K562 (cell line): Measurements from ENCODE around the gene TBC1D1. TPM values are rescaled to one million over a fixed set of nuclear protein-coding genes. Genes with fewer than 3 reads are reported as not detected.

Experiments
- ATAC-seq: fragments of 200-7000 bp; cut with Tn5 transposase; 3 replicates; pipeline ENCODE4 v1.9.1; 2020; ENCODE audit warnings: moderate library complexity
- BruUV-seq: library from RNA; stranded (reverse); fragments of 400-500 nt; replicated peaks from 2 replicates; lab custom pipeline; 2021; lab: Mats Ljungman, UMichigan
- CTCF ChIA-PET: fragments of 300-600 bp; formaldehyde crosslinking; extraction: SDS; loops from one replicate; lab custom pipeline; 2021; ENCODE audit warnings: low intra/inter-chr PET ratio; lab: Yijun Ruan, JAX
- POLR2A ChIA-PET: fragments of 300-600, 350-650 bp; sonication (Branson Sonifier 250); formaldehyde crosslinking; extraction: SDS; loops from one replicate; lab custom pipeline; 2021; ENCODE audit warnings: antibody characterized with exemption, inconsistent platforms; lab: Yijun Ruan, JAX
- DNase-seq, 4 experiments: peaks; one replicate each; pipeline versions ENCODE4 v3.0.0 to v3.0.0-alpha.2; 2011 to 2018; ENCODE audit warnings: low spot score in 3 of 4, mixed read lengths in 3 of 4; ENCODE audit errors: extremely low read depth in 1 of 4
- FAIRE-seq: peaks from 2 replicates; lab custom pipeline; 2011; peaks lifted over from hg19 to GRCh38; lab: Jason Lieb, UNC
- H2AFZ ChIP-seq: 2 replicates; pipeline ENCODE4 v1.6.0; 2011; ENCODE audit warnings: low read depth, low read length, control low read depth, inconsistent platforms
- H3K27ac ChIP-seq: fragments of 200-600 bp; 3 replicates; pipeline ENCODE4 v1.8.0; 2011; ENCODE audit warnings: low read depth, mild to moderate bottlenecking, control low read depth, inconsistent platforms, low read length, moderate library complexity, mixed read lengths; ENCODE audit errors: extremely low read depth
- H3K27me3 ChIP-seq, 2 experiments: fragments of 300-600 bp in 1 of 2; 2 replicates in 1 of 2; 3 replicates in 1 of 2; pipeline versions ENCODE4 v1.6.0 to v1.8.0; 2011; ENCODE audit warnings: inconsistent platforms in 2 of 2, low read length in 2 of 2, mild to moderate bottlenecking in 1 of 2, mixed read lengths in 1 of 2, moderate library complexity in 1 of 2; ENCODE audit not compliant: control insufficient read depth in 2 of 2, insufficient read depth in 2 of 2
- H3K36me3 ChIP-seq: fragments of 300-600 bp; 3 replicates; pipeline ENCODE4 v1.8.0; 2011; ENCODE audit warnings: mild to moderate bottlenecking, low read length, inconsistent platforms; ENCODE audit not compliant: control insufficient read depth, insufficient read depth
- H3K4me1 ChIP-seq, 2 experiments: fragments of 200-600 bp in 1 of 2; replicated peaks in 1 of 2; 2 replicates in 1 of 2; 3 replicates in 1 of 2; pipeline versions ENCODE4 v1.5.1 to v1.8.0; 2011; ENCODE audit warnings: inconsistent platforms in 2 of 2, low read length in 2 of 2, mild to moderate bottlenecking in 1 of 2, mixed read lengths in 1 of 2, moderate library complexity in 1 of 2; ENCODE audit not compliant: control insufficient read depth in 2 of 2, insufficient read depth in 2 of 2
- H3K4me2 ChIP-seq: 2 replicates; pipeline ENCODE4 v1.6.1; 2011; ENCODE audit warnings: low read length, control low read depth, inconsistent platforms, mixed read lengths; ENCODE audit not compliant: insufficient read depth
- H3K4me3 ChIP-seq: fragments of 200-600 bp; sonication (generic), shearing (Covaris generic); 2 replicates; pipeline ENCODE4 v1.5.1; 2016; ENCODE audit warnings: control low read depth, inconsistent platforms
- H3K79me2 ChIP-seq: fragments of 200-600 bp; 3 replicates; pipeline ENCODE4 v1.8.0; 2011; ENCODE audit warnings: low read length, inconsistent platforms; ENCODE audit not compliant: control insufficient read depth, insufficient read depth
- H3K9ac ChIP-seq, 2 experiments: 2 replicates each; pipeline versions ENCODE4 v1.6.0 to v1.6.1; 2011; ENCODE audit warnings: low read depth in 2 of 2, low read length in 2 of 2, control low read depth in 1 of 2, inconsistent platforms in 1 of 2, mild to moderate bottlenecking in 1 of 2, mixed read lengths in 1 of 2; ENCODE audit not compliant: insufficient read depth in 1 of 2
- H3K9me1 ChIP-seq: one replicate; pipeline ENCODE4 v1.6.0; 2011; ENCODE audit warnings: inconsistent platforms, mild to moderate bottlenecking, low read length, moderate library complexity; ENCODE audit not compliant: control insufficient read depth, insufficient read depth
- H3K9me3 ChIP-seq: replicated peaks from 2 replicates; pipeline ENCODE4 v1.5.1; 2011; ENCODE audit warnings: low read depth, low read length, inconsistent platforms; ENCODE audit not compliant: control insufficient read depth, insufficient read depth
- H4K20me1 ChIP-seq: replicated peaks from 2 replicates; pipeline ENCODE4 v1.6.1; 2011; ENCODE audit warnings: low read length, inconsistent platforms, mixed read lengths; ENCODE audit not compliant: control insufficient read depth, insufficient read depth
- MCM2 ChIP-seq: fragments of 450-650 bp; IDR thresholded peaks from 2 replicates; pipeline ENCODE4 v1.6.1; 2017; ENCODE audit warnings: low read depth, mild to moderate bottlenecking
- NCOA1 ChIP-seq: fragments of 450-650 bp; IDR thresholded peaks from 2 replicates; pipeline ENCODE4 v1.6.1; 2016; ENCODE audit warnings: low read depth
- SMAD4 ChIP-seq: fragments of 250-450 bp; sonication (Bioruptor Pico); conservative IDR thresholded peaks from 2 replicates; pipeline ENCODE4 v1.8.0; 2021; ENCODE audit warnings: inconsistent platforms, mild to moderate bottlenecking, moderate library complexity
- ZNF696 ChIP-seq: fragments of 250-450 bp; sonication (Bioruptor Pico); conservative IDR thresholded peaks from 2 replicates; pipeline ENCODE4 v1.4.0; 2020; ENCODE audit warnings: mild to moderate bottlenecking, moderate library complexity
- ZNF830 ChIP-seq: fragments of 250-450 bp; sonication (Bioruptor Pico); IDR thresholded peaks from 2 replicates; pipeline ENCODE4 v1.5.0; 2021; ENCODE audit warnings: mild to moderate bottlenecking
- WGBS: fragments of 100-300 bp; shearing (Covaris generic); methylation state at CpG from one replicate; pipeline ENCODE4 v1.1.6; 2016; ENCODE audit warnings: low coverage, mixed read lengths; ENCODE audit not compliant: insufficient coverage; ENCODE audit errors: missing lambda C conversion rate; 5-methylcytosine and 5-hydroxymethylcytosine counted together
- in situ Hi-C: fragments of 300-500 bp; cut with MboI; formaldehyde crosslinking; loops from 4 replicates; pipeline ENCODE4 v1.15.0; 2018; ENCODE audit warnings: inconsistent platforms, mixed read lengths
- intact Hi-C: fragments of 100-400 bp; cut with micrococcal nuclease; formaldehyde crosslinking; loops from 2 replicates; pipeline ENCODE4 v1.14.2; 2022
- polyA plus RNA-seq, 8 experiments: library from polyadenylated mRNA; depleted of rRNA in 4 of 8; stranded (reverse) in 5 of 8; unstranded in 3 of 8; fragments of >200 nt; fragmentation: Nextera tagmentation in 2 of 8; fragmentation: Illumina TruSeq in 1 of 8; extraction: Ambion mirVana in 2 of 8; extraction: Trizol in 1 of 8; gene quantifications; 2 replicates each; pipeline versions ENCODE4 v1.2.1 to v1.2.3, GENCODE V29; 2011 to 2014; ENCODE audit warnings: inconsistent platforms in 1 of 8, missing spikeins in 1 of 8
- total RNA-seq, 7 experiments: library from RNA; depleted of rRNA in 6 of 7; stranded (reverse); fragments of >200 nt in 6 of 7; fragmentation: Illumina TruSeq in 2 of 7; extraction: Trizol in 2 of 7; gene quantifications; 2 replicates each; pipeline versions ENCODE4 v1.2.1 to v1.2.3, GENCODE V29; 2011 to 2021; ENCODE audit warnings: low replicate concordance in 1 of 7
- TF ChIP-seq, protein P1 (sequence below): fragments of 250-450 bp; sonication (Bioruptor Pico); IDR thresholded peaks from 2 replicates; pipeline ENCODE4 v1.4.0; 2020; ENCODE audit warnings: borderline replicate concordance
- TF ChIP-seq, protein P2 (sequence below): fragments of 250-450 bp; sonication (Bioruptor Pico); IDR thresholded peaks from 2 replicates; pipeline ENCODE4 v1.5.0; 2022; ENCODE audit warnings: mild to moderate bottlenecking
- TF ChIP-seq, protein P3 (sequence below): fragments of 450-650 bp; formaldehyde crosslinking; IDR thresholded peaks from 2 replicates; pipeline ENCODE4 v1.4.0; 2020; ENCODE audit warnings: mild to moderate bottlenecking, moderate library complexity
- TF ChIP-seq, protein P4 (sequence below): sonication (generic); formaldehyde crosslinking; IDR thresholded peaks from 2 replicates; pipeline ENCODE4 v1.9.0; 2022; ENCODE audit warnings: mild to moderate bottlenecking, missing genetic modification reagents
- TF ChIP-seq, protein P5 (sequence below): fragments of 250-450 bp; sonication (Bioruptor Pico); IDR thresholded peaks from 2 replicates; pipeline ENCODE4 v1.4.0; 2020

TBC1D1 gene
- total and polyA plus RNA-seq, 9 of the 15 experiments (the other 6 are each of a cell fraction or from before 2014, with no cell fraction given), result 0.59 to 14.2 (median 8.8) TPM

DNA sequence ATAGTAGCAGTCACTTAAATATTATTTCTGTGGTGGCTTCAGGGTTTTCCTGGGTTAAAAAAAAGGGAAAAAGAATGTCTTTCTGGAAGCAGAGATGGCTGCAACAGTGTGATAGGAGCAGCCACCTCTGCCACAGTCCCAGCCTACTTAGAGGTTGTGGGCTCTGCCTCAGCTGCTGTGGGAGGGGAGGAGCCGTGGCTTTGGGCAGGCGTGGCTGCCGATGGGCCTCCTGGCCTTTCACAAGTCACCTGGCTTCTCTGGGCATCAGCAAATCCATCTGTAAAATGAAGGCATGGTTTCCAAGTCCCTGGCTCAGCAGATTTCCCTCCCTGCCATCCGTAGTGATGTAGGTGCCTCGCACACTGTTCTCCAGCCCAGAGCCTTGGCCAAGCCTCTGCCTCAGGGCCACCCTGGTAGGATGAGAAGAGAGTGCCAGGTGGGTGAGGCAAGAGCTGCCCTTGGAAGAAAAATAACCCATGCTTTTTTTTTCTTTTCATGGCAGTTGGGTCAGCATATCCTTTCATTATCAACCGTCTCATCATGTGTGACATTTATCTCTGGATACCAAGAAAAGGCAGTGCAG is 135.4 kb downstream of the TBC1D1 start:
- in situ Hi-C loops, result no loop called here
- TF ChIP-seq, protein P1, sequence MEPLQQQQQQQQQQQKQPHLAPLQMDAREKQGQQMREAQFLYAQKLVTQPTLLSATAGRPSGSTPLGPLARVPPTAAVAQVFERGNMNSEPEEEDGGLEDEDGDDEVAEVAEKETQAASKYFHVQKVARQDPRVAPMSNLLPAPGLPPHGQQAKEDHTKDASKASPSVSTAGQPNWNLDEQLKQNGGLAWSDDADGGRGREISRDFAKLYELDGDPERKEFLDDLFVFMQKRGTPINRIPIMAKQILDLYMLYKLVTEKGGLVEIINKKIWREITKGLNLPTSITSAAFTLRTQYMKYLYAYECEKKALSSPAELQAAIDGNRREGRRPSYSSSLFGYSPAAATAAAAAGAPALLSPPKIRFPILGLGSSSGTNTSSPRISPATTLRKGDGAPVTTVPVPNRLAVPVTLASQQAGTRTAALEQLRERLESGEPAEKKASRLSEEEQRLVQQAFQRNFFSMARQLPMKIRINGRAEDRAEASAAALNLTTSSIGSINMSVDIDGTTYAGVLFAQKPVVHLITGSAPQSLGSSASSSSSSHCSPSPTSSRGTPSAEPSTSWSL (CRISPR knock-in tag), result no peak
- TF ChIP-seq SMAD4 (CRISPR knock-in tag), result no peak
- TF ChIP-seq NCOA1, result no peak
- TF ChIP-seq, protein P2, sequence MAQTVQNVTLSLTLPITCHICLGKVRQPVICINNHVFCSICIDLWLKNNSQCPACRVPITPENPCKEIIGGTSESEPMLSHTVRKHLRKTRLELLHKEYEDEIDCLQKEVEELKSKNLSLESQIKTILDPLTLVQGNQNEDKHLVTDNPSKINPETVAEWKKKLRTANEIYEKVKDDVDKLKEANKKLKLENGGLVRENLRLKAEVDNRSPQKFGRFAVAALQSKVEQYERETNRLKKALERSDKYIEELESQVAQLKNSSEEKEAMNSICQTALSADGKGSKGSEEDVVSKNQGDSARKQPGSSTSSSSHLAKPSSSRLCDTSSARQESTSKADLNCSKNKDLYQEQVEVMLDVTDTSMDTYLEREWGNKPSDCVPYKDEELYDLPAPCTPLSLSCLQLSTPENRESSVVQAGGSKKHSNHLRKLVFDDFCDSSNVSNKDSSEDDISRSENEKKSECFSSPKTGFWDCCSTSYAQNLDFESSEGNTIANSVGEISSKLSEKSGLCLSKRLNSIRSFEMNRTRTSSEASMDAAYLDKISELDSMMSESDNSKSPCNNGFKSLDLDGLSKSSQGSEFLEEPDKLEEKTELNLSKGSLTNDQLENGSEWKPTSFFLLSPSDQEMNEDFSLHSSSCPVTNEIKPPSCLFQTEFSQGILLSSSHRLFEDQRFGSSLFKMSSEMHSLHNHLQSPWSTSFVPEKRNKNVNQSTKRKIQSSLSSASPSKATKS (CRISPR knock-in tag), result no peak
- TF ChIP-seq, protein P3, sequence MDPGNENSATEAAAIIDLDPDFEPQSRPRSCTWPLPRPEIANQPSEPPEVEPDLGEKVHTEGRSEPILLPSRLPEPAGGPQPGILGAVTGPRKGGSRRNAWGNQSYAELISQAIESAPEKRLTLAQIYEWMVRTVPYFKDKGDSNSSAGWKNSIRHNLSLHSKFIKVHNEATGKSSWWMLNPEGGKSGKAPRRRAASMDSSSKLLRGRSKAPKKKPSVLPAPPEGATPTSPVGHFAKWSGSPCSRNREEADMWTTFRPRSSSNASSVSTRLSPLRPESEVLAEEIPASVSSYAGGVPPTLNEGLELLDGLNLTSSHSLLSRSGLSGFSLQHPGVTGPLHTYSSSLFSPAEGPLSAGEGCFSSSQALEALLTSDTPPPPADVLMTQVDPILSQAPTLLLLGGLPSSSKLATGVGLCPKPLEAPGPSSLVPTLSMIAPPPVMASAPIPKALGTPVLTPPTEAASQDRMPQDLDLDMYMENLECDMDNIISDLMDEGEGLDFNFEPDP (CRISPR knock-in tag), result no peak
- no peak for TF ChIP-seq ZNF696 (CRISPR knock-in tag)
- TF ChIP-seq ZNF830 (CRISPR knock-in tag), result no peak
- TF ChIP-seq, protein P4, sequence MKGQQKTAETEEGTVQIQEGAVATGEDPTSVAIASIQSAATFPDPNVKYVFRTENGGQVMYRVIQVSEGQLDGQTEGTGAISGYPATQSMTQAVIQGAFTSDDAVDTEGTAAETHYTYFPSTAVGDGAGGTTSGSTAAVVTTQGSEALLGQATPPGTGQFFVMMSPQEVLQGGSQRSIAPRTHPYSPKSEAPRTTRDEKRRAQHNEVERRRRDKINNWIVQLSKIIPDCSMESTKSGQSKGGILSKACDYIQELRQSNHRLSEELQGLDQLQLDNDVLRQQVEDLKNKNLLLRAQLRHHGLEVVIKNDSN (CRISPR knock-in tag), result no peak
- TF ChIP-seq, protein P5, sequence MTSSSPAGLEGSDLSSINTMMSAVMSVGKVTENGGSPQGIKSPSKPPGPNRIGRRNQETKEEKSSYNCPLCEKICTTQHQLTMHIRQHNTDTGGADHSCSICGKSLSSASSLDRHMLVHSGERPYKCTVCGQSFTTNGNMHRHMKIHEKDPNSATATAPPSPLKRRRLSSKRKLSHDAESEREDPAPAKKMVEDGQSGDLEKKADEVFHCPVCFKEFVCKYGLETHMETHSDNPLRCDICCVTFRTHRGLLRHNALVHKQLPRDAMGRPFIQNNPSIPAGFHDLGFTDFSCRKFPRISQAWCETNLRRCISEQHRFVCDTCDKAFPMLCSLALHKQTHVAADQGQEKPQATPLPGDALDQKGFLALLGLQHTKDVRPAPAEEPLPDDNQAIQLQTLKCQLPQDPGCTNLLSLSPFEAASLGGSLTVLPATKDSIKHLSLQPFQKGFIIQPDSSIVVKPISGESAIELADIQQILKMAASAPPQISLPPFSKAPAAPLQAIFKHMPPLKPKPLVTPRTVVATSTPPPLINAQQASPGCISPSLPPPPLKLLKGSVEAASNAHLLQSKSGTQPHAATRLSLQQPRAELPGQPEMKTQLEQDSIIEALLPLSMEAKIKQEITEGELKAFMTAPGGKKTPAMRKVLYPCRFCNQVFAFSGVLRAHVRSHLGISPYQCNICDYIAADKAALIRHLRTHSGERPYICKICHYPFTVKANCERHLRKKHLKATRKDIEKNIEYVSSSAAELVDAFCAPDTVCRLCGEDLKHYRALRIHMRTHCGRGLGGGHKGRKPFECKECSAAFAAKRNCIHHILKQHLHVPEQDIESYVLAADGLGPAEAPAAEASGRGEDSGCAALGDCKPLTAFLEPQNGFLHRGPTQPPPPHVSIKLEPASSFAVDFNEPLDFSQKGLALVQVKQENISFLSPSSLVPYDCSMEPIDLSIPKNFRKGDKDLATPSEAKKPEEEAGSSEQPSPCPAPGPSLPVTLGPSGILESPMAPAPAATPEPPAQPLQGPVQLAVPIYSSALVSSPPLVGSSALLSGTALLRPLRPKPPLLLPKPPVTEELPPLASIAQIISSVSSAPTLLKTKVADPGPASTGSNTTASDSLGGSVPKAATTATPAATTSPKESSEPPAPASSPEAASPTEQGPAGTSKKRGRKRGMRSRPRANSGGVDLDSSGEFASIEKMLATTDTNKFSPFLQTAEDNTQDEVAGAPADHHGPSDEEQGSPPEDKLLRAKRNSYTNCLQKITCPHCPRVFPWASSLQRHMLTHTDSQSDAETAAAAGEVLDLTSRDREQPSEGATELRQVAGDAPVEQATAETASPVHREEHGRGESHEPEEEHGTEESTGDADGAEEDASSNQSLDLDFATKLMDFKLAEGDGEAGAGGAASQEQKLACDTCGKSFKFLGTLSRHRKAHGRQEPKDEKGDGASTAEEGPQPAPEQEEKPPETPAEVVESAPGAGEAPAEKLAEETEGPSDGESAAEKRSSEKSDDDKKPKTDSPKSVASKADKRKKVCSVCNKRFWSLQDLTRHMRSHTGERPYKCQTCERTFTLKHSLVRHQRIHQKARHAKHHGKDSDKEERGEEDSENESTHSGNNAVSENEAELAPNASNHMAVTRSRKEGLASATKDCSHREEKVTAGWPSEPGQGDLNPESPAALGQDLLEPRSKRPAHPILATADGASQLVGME, result no peak
- TF ChIP-seq MCM2, result no peak

More for the DNA sequence above, 135.4 kb downstream of the TBC1D1 start:
- intact Hi-C loops, result no loop called here
- Histone ChIP-seq H3K4me3 (no peak overlapping the region), H3K4me2 (no peak overlapping the region), H3K4me1 (no peaks in the 10 kb centered on the region), H3K9ac (peak overlapping the region in 1 of 2 experiments; percentile 8; a peak in 1 of 4 replicates), H3K36me3 (no peaks in the 10 kb centered on the region), H3K9me3 (no peaks in the 10 kb centered on the region), H3K9me1 (no peaks in the 10 kb centered on the region), H3K27ac (no peak overlapping the region), H4K20me1 (no peaks in the 10 kb centered on the region; the same call in 1 of the 2 replicates), H3K27me3 (peaks cover 14 to 26% of the 10 kb centered on the region in 2 experiments; a peak in 4 of 5 replicates), H2AFZ (no peak overlapping the region), H3K79me2 (no peaks in the 10 kb centered on the region)
- ChIA-PET POLR2A (interaction anchor here (0.6 kb wide), 1 partner anchor 547 kb away, joined by 3 read pairs; no protein-coding TSS in a partner anchor), CTCF (no interaction called here)
- DNase-seq (no peak), ATAC-seq (no peak), FAIRE-seq (no peak)
- no TSS peak for BruUV-seq
- WGBS, result 2% methylated on average over 6 of the region's 6 CpGs
